Activated CD8-positive, alpha-beta T cell treated with anti-CD3 and anti-CD28 coated beads for 36 hours (primary cell): ENCODE measurements around the gene TBC1D14. TPM values are rescaled to one million over a fixed set of nuclear protein-coding genes. Genes with fewer than 3 reads are reported as not detected.

ENCODE experiments used
- ATAC-seq: fragments of 200-7000 bp; cut with Tn5 transposase; one replicate; pipeline ENCODE4 v1.10.0; 2021; ENCODE audit warnings: mild to moderate bottlenecking, moderate library complexity
- CTCF ChIA-PET: fragments of 350-600 bp; sonication (Branson Sonifier 250); formaldehyde crosslinking; loops from one replicate; lab custom pipeline; 2021; ENCODE audit warnings: antibody characterized with exemption; lab: Charles Lee
- POLR2A ChIA-PET: fragments of 350-600 bp; sonication (Branson Sonifier 250); formaldehyde crosslinking; loops from one replicate; lab custom pipeline; 2021; ENCODE audit warnings: antibody characterized with exemption; lab: Charles Lee
- DNase-seq: peaks from one replicate; pipeline ENCODE4 v3.0.0-alpha.2; 2020
- H3K27ac Mint-ChIP-seq: one replicate; pipeline ENCODE4 v1.8.0; 2021; ENCODE audit warnings: mild to moderate bottlenecking, mixed read lengths
- H3K27me3 Mint-ChIP-seq: one replicate; pipeline ENCODE4 v1.8.0; 2021; ENCODE audit warnings: mixed read lengths
- H3K36me3 Mint-ChIP-seq: one replicate; pipeline ENCODE4 v1.8.0; 2021; ENCODE audit warnings: low read depth, mixed read lengths
- H3K4me1 Mint-ChIP-seq: one replicate; pipeline ENCODE4 v1.8.0; 2021; ENCODE audit warnings: low read depth, mixed read lengths
- H3K4me3 Mint-ChIP-seq: one replicate; pipeline ENCODE4 v1.8.0; 2021; ENCODE audit warnings: mild to moderate bottlenecking, moderate library complexity, mixed read lengths
- H3K9me3 Mint-ChIP-seq: one replicate; pipeline ENCODE4 v1.8.0; 2021; ENCODE audit warnings: mixed read lengths
- intact Hi-C: fragments of 100-400 bp; cut with micrococcal nuclease; formaldehyde crosslinking; loops from one replicate; pipeline ENCODE4 v1.10.0; 2022
- total RNA-seq, 2 experiments: library from RNA; stranded (reverse); gene quantifications; one replicate each; pipeline ENCODE4 v1.2.3, GENCODE V29; 2021
- TF ChIP-seq, protein P1 (sequence below): fragments of 200-600 bp; IDR thresholded peaks from one replicate; pipeline ENCODE4 v1.8.0; 2022; ENCODE audit warnings: antibody characterized with exemption, mild to moderate bottlenecking

Gene TBC1D14, protein sequence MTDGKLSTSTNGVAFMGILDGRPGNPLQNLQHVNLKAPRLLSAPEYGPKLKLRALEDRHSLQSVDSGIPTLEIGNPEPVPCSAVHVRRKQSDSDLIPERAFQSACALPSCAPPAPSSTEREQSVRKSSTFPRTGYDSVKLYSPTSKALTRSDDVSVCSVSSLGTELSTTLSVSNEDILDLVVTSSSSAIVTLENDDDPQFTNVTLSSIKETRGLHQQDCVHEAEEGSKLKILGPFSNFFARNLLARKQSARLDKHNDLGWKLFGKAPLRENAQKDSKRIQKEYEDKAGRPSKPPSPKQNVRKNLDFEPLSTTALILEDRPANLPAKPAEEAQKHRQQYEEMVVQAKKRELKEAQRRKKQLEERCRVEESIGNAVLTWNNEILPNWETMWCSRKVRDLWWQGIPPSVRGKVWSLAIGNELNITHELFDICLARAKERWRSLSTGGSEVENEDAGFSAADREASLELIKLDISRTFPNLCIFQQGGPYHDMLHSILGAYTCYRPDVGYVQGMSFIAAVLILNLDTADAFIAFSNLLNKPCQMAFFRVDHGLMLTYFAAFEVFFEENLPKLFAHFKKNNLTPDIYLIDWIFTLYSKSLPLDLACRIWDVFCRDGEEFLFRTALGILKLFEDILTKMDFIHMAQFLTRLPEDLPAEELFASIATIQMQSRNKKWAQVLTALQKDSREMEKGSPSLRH
- 10 to 100 TPM; 34.7 to 36.3 TPM for total RNA-seq

DNA sequence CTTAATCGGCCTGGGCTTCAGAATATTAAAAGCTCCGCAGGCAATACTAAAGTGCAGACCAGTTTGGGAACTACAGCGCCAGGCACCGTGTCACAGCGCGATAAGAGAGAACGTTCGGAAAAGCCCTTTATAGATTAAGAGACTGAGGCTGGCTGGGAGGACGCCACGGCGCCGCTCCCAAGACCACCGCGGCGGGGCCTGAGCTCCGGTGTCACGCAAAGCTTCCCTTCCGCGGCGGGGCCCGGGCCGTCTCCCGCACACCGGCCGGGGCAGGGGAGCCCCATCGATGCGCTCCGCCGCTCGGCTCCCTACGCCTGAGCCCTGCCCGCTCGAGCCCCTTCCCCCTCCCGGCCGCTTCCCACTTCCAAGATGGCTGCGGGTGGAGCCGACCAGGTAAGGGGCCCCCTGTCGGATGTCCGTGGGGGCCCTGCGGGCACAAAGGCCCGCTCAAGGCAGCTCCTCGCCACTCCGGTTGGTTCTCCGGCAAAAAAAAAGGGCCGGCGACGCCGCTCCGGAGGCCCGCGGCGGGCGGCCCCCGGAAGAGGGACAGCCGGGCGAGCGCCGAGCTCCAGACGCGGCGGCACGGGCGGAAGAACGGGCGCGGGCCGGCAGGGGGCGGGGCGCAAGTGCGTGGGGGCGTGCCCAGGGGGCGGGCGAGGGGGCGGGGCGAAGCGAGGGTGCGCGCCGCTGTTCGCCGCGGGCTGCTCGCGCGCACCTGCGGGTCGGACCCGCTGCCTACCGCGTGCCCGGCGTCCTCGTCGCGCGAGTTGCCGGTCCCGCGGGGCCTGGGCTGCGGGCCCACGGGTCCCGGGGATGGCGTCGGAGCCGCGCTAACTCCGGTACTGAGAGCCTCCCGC is at the start of gene TBC1D14:
Gene TBC1D14, plus strand, starts transcription at position 714 of the 857 bp plus-strand sequence. CDS start 13,564 bp downstream, outside the sequence.
- intact Hi-C loops = no loop called here
- Mint-ChIP-seq H3K9me3 (no peaks in the 10 kb centered on the region), H3K36me3 (peaks cover 3% of the 10 kb centered on the region), H3K4me3 (peak within 1 kb of the TSS; percentile 93), H3K4me1 (peaks cover 42% of the 10 kb centered on the region), H3K27me3 (no peaks in the 10 kb centered on the region), H3K27ac (peak within 1 kb of the TSS; percentile 90)
- CTCF ChIA-PET = interaction anchor here (1.1 to 3.5 kb wide), 11 partner anchors 9 to 204 kb away, joined by 3 to 15 read pairs (median 7); partner anchors contain the start of genes GRPEL1 and TADA2B
- peak; percentile 89 for ATAC-seq
- POLR2A ChIA-PET = interaction anchor here (0.6 to 3.6 kb wide), 20 partner anchors 9 to 276 kb away, joined by 3 to 31 read pairs (median 4); partner anchors contain the start of genes BLOC1S4, KIAA0232 and TADA2B
- TF ChIP-seq, protein P1, sequence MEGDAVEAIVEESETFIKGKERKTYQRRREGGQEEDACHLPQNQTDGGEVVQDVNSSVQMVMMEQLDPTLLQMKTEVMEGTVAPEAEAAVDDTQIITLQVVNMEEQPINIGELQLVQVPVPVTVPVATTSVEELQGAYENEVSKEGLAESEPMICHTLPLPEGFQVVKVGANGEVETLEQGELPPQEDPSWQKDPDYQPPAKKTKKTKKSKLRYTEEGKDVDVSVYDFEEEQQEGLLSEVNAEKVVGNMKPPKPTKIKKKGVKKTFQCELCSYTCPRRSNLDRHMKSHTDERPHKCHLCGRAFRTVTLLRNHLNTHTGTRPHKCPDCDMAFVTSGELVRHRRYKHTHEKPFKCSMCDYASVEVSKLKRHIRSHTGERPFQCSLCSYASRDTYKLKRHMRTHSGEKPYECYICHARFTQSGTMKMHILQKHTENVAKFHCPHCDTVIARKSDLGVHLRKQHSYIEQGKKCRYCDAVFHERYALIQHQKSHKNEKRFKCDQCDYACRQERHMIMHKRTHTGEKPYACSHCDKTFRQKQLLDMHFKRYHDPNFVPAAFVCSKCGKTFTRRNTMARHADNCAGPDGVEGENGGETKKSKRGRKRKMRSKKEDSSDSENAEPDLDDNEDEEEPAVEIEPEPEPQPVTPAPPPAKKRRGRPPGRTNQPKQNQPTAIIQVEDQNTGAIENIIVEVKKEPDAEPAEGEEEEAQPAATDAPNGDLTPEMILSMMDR = no peak
- peak; percentile 88 for DNase-seq

DNA sequence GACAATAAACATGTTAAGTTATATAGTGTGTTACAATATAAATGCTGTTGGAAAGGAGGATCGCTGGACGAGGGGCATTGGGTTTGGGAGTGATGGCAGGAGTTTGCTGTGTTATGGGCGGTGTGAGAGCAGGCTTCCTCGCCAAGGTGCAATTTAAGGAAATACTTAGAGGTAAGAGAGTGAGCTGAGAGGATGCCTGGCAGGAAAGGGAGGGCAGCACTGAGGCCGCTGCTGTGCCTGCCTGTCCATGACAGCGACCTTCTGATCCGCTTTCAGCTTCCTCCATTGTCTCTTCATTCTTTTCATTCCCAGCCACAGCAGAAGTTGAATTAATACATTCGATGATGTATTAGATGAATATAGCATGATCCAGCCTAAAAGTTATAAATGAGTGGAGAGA is 41.2 kb upstream of the TBC1D14 start:
- ATAC-seq = no peak
- Mint-ChIP-seq H3K9me3 (no peaks in the 10 kb centered on the region), H3K27ac (no peak overlapping the region), H3K4me1 (peaks cover 4% of the 10 kb centered on the region), H3K36me3 (peaks cover 13% of the 10 kb centered on the region), H3K4me3 (no peak overlapping the region), H3K27me3 (no peaks in the 10 kb centered on the region)
- CTCF ChIA-PET = interaction anchor here (1.1 kb wide), 1 partner anchor 22 kb away, joined by 3 read pairs; no protein-coding TSS in a partner anchor
- DNase-seq = no peak
- POLR2A ChIA-PET = no interaction called here
- TF ChIP-seq, protein P1 = no peak
- intact Hi-C loops = loop anchor here (2.0 kb wide), 1 partner anchor 142 kb away; no protein-coding TSS in a partner anchor

DNA sequence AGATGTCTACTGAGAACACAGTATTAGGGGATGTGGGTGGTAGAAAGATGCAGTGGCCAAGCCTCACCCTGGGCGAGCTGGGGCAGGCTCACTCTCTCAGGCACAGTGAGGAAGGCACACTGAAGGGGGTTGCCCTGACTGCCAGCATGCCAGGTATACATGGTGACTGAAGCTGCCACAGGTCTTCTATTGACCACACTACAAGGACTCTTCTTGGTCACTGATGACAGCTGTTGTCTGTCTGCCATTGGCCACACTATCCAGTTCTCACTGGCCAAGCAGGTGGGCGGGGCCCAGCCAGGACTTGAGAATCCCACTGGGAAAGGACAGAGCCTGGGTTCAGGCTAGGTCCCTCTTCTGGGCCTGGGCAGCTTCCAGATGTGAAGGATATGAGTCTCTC is 39.7 kb upstream of the TBC1D14 start:
- Mint-ChIP-seq H3K4me1 (no peaks in the 10 kb centered on the region), H3K27ac (no peak overlapping the region), H3K36me3 (peaks cover 9% of the 10 kb centered on the region), H3K27me3 (no peaks in the 10 kb centered on the region), H3K4me3 (no peak overlapping the region), H3K9me3 (no peaks in the 10 kb centered on the region)
- intact Hi-C loops = loop anchor here (2.0 to 5.0 kb wide), 2 partner anchors 88 to 143 kb away; partner anchors contain the start of gene KIAA0232
- ChIA-PET CTCF (no interaction called here), POLR2A (no interaction called here)
- no peak for ATAC-seq
- no peak for DNase-seq
- TF ChIP-seq, protein P1 = no peak

DNA sequence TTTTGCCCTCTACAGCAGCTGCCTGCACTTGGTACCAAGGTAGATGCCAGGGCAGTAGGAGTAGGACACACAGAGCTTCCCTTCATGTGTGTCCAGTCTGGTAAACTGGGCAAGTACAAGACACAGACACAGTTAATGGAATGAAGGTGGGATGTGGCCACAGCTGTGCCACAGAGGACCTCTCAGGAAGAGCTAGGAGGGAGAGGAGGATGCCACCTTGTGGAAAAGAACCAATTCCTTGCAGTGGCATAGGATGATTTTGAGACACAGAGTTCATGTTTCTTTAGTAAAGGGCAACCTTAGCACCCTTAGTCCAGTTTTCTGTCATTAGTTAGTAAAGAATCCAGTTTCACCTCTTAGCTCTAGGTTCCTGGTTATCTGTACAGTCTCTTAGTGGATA is 36.3 kb upstream of the TBC1D14 start:
- intact Hi-C loops = loop anchor here (5.0 kb wide), 1 partner anchor 91 kb away; the partner anchor contains the start of gene KIAA0232
- POLR2A ChIA-PET = interaction anchor here (0.6 to 2.7 kb wide), 12 partner anchors 11 to 200 kb away, joined by 3 to 15 read pairs (median 3); partner anchors contain the start of genes BLOC1S4 and GRPEL1
- CTCF ChIA-PET = interaction anchor here (0.6 to 7.5 kb wide), 66 partner anchors 10 to 233 kb away, joined by 3 to 205 read pairs (median 5); partner anchors contain the start of genes BLOC1S4, GRPEL1, MRFAP1 and MRFAP1L1
- Mint-ChIP-seq H3K9me3 (no peaks in the 10 kb centered on the region), H3K4me3 (no peak overlapping the region), H3K4me1 (no peaks in the 10 kb centered on the region), H3K27me3 (no peaks in the 10 kb centered on the region), H3K36me3 (peaks cover 14% of the 10 kb centered on the region), H3K27ac (no peak overlapping the region)
- ATAC-seq = no peak
- DNase-seq = no peak
- TF ChIP-seq, protein P1 = no peak
